Measurements from ENCODE around the gene C2orf69.

DNA sequence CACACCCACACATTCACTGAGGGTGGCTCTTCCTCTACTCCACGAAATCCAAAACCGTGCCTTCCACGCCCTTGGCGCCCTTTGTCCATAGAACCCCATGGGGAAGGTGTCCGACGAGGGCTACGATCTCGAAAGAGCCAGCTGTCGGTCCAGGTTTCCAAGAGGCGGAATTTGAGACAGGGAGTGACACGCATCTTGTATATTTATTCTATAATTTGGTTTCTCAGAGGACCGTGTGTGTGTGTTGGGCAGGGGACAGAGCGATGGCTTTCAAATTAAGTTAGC, 726 bp downstream of the C2orf69 start:
- no peak for TF ChIP-seq FOXM1 (IDR thresholded peaks at IDR 0.05; ENCODE audit: borderline replicate concordance)
- no peak for TF ChIP-seq FOXA1 (IDR thresholded peaks at IDR 0.05)
- TF ChIP-seq ZNF384 (IDR thresholded peaks at IDR 0.05), result no peak
- no peak for TF ChIP-seq BHLHE40 (IDR thresholded peaks at IDR 0.05; ENCODE audit: borderline replicate concordance)
- no peak for TF ChIP-seq FOXK2 (IDR thresholded peaks at IDR 0.05)
- no peak for TF ChIP-seq SUZ12 (IDR thresholded peaks at IDR 0.05)
- TF ChIP-seq ARNT (IDR thresholded peaks at IDR 0.05), result no peak
- no peak; the same call in 1 of the 2 replicates for TF ChIP-seq L3MBTL2 (conservative IDR thresholded peaks at IDR 0.05)
- TF ChIP-seq ELF4 (IDR thresholded peaks at IDR 0.05), result no peak
- no peak for TF ChIP-seq HDGF (IDR thresholded peaks at IDR 0.05; ENCODE audit: borderline replicate concordance)
- no peak for TF ChIP-seq CTBP1 (IDR thresholded peaks at IDR 0.05; ENCODE audit: borderline replicate concordance)
- no peak for TF ChIP-seq TARDBP (IDR thresholded peaks at IDR 0.05)
- no peak for TF ChIP-seq PKNOX1 (IDR thresholded peaks at IDR 0.05)
